Ishikawa (cell line): ENCODE measurements around the gene EMILIN1.

Experiments used
- CEBPB ChIP-seq: IDR thresholded peaks from 2 replicates; pipeline ENCODE4 v1.6.1; 2012
- EP300 ChIP-seq: IDR thresholded peaks from 2 replicates; pipeline ENCODE4 v1.6.1; 2012; ENCODE audit warnings: borderline replicate concordance
- FOXM1 ChIP-seq: IDR thresholded peaks from 2 replicates; pipeline ENCODE4 v1.6.1; 2012; ENCODE audit warnings: low read depth, borderline replicate concordance
- MAX ChIP-seq: IDR thresholded peaks from 2 replicates; pipeline ENCODE4 v1.6.1; 2012
- NFIC ChIP-seq: IDR thresholded peaks from 2 replicates; pipeline ENCODE4 v1.6.1; 2012
- RAD21 ChIP-seq: IDR thresholded peaks from 2 replicates; pipeline ENCODE4 v1.6.1; 2012; ENCODE audit warnings: low read depth
- REST ChIP-seq: IDR thresholded peaks from 2 replicates; pipeline ENCODE4 v1.6.1; 2012; ENCODE audit warnings: low read depth, mild to moderate bottlenecking
- TAF1 ChIP-seq: IDR thresholded peaks from 2 replicates; pipeline ENCODE4 v1.6.1; 2012; ENCODE audit warnings: low read depth, mild to moderate bottlenecking
- TCF12 ChIP-seq: IDR thresholded peaks from 2 replicates; pipeline ENCODE4 v1.6.1; 2012; ENCODE audit warnings: low read depth
- YY1 ChIP-seq: IDR thresholded peaks from 2 replicates; pipeline ENCODE4 v1.6.1; 2012; ENCODE audit warnings: low read depth

- no peak for TF ChIP-seq RAD21
- TF ChIP-seq TAF1 = no peak
- no peak for TF ChIP-seq REST
- no peak for TF ChIP-seq YY1
- TF ChIP-seq MAX = no peak
- TF ChIP-seq CEBPB = no peak
- TF ChIP-seq EP300 = no peak
- TF ChIP-seq NFIC = no peak
- no peak for TF ChIP-seq TCF12
- no peak for TF ChIP-seq FOXM1
These were observed at the start of gene EMILIN1 for GRCh38 chr2:27078267-27079194.
